ENCODE results near the gene TMC1. TPM values are rescaled to one million over a fixed set of nuclear protein-coding genes. Genes with fewer than 3 reads are reported as not detected.
A peak's percentile ranks its signal among the peaks of the same experiment; 100 is the strongest.

TMC1 gene
- total and polyA plus RNA-seq, 2 of the 8 experiments (the other 6 are each of a cell fraction or from before 2014, with no cell fraction given), result 0.95 to 0.98 TPM

DNA sequence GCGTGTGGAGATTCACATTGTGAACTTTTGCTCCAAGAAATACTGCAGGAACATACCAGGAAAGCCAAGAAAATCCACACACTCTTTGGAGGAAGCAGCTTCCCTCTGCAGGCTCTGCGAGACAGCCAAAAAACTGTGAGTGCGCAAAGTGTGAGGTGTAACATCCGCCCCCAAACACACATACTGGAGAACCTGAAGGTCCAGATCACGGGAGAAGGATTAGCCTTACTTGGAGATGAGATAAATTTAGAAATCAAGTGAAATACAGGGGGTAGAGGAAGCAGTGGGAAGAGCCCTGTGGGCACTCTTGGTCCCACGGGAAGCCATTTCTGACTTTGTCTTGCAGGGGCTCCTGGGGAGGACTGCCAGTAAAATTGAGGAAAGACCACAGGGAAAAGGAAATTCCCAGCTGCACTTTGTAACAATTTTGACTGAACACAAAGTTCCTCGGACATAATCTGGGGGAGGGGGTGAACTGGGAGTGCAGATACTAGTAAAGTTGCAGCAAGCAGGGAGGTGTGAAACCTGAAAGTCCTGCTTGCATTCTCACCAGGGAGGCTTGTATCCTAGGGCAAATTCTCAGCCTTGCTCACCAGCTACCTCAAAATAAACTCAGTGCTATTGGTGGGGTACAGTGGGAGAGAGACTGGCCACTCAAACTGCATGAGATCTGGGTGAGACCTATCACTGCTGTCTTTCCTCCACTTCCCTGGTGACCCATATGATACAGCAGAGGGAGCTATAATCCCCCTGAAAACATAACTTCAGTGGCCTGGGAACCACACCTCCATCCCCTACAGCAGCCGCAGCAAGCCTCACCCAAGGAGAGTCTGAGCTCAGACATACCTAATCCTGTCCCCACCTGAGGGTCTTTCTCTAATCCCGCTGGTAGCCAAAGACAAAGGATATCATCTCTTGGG lies 322.4 kb downstream of the TMC1 start (continued):
- TF ChIP-seq, protein P1, sequence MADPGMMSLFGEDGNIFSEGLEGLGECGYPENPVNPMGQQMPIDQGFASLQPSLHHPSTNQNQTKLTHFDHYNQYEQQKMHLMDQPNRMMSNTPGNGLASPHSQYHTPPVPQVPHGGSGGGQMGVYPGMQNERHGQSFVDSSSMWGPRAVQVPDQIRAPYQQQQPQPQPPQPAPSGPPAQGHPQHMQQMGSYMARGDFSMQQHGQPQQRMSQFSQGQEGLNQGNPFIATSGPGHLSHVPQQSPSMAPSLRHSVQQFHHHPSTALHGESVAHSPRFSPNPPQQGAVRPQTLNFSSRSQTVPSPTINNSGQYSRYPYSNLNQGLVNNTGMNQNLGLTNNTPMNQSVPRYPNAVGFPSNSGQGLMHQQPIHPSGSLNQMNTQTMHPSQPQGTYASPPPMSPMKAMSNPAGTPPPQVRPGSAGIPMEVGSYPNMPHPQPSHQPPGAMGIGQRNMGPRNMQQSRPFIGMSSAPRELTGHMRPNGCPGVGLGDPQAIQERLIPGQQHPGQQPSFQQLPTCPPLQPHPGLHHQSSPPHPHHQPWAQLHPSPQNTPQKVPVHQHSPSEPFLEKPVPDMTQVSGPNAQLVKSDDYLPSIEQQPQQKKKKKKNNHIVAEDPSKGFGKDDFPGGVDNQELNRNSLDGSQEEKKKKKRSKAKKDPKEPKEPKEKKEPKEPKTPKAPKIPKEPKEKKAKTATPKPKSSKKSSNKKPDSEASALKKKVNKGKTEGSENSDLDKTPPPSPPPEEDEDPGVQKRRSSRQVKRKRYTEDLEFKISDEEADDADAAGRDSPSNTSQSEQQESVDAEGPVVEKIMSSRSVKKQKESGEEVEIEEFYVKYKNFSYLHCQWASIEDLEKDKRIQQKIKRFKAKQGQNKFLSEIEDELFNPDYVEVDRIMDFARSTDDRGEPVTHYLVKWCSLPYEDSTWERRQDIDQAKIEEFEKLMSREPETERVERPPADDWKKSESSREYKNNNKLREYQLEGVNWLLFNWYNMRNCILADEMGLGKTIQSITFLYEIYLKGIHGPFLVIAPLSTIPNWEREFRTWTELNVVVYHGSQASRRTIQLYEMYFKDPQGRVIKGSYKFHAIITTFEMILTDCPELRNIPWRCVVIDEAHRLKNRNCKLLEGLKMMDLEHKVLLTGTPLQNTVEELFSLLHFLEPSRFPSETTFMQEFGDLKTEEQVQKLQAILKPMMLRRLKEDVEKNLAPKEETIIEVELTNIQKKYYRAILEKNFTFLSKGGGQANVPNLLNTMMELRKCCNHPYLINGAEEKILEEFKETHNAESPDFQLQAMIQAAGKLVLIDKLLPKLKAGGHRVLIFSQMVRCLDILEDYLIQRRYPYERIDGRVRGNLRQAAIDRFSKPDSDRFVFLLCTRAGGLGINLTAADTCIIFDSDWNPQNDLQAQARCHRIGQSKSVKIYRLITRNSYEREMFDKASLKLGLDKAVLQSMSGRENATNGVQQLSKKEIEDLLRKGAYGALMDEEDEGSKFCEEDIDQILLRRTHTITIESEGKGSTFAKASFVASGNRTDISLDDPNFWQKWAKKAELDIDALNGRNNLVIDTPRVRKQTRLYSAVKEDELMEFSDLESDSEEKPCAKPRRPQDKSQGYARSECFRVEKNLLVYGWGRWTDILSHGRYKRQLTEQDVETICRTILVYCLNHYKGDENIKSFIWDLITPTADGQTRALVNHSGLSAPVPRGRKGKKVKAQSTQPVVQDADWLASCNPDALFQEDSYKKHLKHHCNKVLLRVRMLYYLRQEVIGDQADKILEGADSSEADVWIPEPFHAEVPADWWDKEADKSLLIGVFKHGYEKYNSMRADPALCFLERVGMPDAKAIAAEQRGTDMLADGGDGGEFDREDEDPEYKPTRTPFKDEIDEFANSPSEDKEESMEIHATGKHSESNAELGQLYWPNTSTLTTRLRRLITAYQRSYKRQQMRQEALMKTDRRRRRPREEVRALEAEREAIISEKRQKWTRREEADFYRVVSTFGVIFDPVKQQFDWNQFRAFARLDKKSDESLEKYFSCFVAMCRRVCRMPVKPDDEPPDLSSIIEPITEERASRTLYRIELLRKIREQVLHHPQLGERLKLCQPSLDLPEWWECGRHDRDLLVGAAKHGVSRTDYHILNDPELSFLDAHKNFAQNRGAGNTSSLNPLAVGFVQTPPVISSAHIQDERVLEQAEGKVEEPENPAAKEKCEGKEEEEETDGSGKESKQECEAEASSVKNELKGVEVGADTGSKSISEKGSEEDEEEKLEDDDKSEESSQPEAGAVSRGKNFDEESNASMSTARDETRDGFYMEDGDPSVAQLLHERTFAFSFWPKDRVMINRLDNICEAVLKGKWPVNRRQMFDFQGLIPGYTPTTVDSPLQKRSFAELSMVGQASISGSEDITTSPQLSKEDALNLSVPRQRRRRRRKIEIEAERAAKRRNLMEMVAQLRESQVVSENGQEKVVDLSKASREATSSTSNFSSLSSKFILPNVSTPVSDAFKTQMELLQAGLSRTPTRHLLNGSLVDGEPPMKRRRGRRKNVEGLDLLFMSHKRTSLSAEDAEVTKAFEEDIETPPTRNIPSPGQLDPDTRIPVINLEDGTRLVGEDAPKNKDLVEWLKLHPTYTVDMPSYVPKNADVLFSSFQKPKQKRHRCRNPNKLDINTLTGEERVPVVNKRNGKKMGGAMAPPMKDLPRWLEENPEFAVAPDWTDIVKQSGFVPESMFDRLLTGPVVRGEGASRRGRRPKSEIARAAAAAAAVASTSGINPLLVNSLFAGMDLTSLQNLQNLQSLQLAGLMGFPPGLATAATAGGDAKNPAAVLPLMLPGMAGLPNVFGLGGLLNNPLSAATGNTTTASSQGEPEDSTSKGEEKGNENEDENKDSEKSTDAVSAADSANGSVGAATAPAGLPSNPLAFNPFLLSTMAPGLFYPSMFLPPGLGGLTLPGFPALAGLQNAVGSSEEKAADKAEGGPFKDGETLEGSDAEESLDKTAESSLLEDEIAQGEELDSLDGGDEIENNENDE (IDR thresholded peaks at IDR 0.05; ENCODE audit: insufficient replicate concordance, low read length), result no peak
- TF ChIP-seq YY1 (IDR thresholded peaks at IDR 0.05; ENCODE audit: low read depth, low read length) (no peak), CBX8 (IDR thresholded peaks at IDR 0.05; ENCODE audit: borderline replicate concordance, low read depth, low read length) (no peak), RBBP5 (IDR thresholded peaks at IDR 0.05; ENCODE audit: borderline replicate concordance, low read depth, low read length) (no peak), POLR2AphosphoS5 (IDR thresholded peaks at IDR 0.05; ENCODE audit: low read depth, low read length) (no peak), BCL11A (IDR thresholded peaks at IDR 0.05; ENCODE audit: low read depth in 2 of 2, low read length in 2 of 2) (no peak)
- TF ChIP-seq, protein P2, sequence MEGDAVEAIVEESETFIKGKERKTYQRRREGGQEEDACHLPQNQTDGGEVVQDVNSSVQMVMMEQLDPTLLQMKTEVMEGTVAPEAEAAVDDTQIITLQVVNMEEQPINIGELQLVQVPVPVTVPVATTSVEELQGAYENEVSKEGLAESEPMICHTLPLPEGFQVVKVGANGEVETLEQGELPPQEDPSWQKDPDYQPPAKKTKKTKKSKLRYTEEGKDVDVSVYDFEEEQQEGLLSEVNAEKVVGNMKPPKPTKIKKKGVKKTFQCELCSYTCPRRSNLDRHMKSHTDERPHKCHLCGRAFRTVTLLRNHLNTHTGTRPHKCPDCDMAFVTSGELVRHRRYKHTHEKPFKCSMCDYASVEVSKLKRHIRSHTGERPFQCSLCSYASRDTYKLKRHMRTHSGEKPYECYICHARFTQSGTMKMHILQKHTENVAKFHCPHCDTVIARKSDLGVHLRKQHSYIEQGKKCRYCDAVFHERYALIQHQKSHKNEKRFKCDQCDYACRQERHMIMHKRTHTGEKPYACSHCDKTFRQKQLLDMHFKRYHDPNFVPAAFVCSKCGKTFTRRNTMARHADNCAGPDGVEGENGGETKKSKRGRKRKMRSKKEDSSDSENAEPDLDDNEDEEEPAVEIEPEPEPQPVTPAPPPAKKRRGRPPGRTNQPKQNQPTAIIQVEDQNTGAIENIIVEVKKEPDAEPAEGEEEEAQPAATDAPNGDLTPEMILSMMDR (IDR thresholded peaks at IDR 0.05; ENCODE audit: control extremely low read depth in 1 of 3, insufficient read depth in 1 of 3, low read depth in 1 of 3, low read length in 3 of 3), result peak in 2 of 3 experiments; percentile 20 to 58; a peak in 3 of 4 replicates

Data from H1 (cell line).